Smooth muscle cell (in vitro differentiated cells): ENCODE measurements around the gene DUS4L. TPM values are rescaled to one million over a fixed set of nuclear protein-coding genes. Genes with fewer than 3 reads are reported as not detected.

Source experiments
- DNase-seq: peaks from one replicate; lab custom pipeline; 2025; ENCODE audit not compliant: unreplicated experiment; lab: John Stamatoyannopoulos, UW
- H2AFZ ChIP-seq: fragments of 200-600 bp; sonication (generic); 2 replicates; pipeline ENCODE4 v1.6.0; 2016; ENCODE audit warnings: antibody characterized with exemption, low read depth, mild to moderate bottlenecking
- H3F3A ChIP-seq: fragments of 200-600 bp; sonication (generic); 2 replicates; pipeline ENCODE4 v1.6.0; 2017; ENCODE audit warnings: antibody characterized with exemption, low read depth
- H3K27ac ChIP-seq: fragments of 200-600 bp; sonication (generic); 2 replicates; pipeline ENCODE4 v1.5.1; 2016; ENCODE audit warnings: low read depth, mild to moderate bottlenecking
- H3K27me3 ChIP-seq: fragments of 200-600 bp; sonication (generic); 2 replicates; pipeline ENCODE4 v1.6.1; 2016; ENCODE audit warnings: low read depth, mild to moderate bottlenecking
- H3K36me3 ChIP-seq: fragments of 200-600 bp; sonication (generic); 2 replicates; pipeline ENCODE4 v1.5.1; 2016; ENCODE audit warnings: low read depth
- H3K4me1 ChIP-seq: fragments of 200-600 bp; sonication (generic); 2 replicates; pipeline ENCODE4 v1.5.1; 2016; ENCODE audit warnings: low read depth
- H3K4me2 ChIP-seq: fragments of 200-600 bp; sonication (generic); 2 replicates; pipeline ENCODE4 v1.6.0; 2016; ENCODE audit warnings: mild to moderate bottlenecking
- H3K4me3 ChIP-seq: fragments of 200-600 bp; sonication (generic); 2 replicates; pipeline ENCODE4 v1.5.1; 2016; ENCODE audit warnings: mild to moderate bottlenecking
- H3K79me2 ChIP-seq: fragments of 200-600 bp; sonication (generic); 2 replicates; pipeline ENCODE4 v1.6.0; 2016; ENCODE audit warnings: low read depth, mild to moderate bottlenecking
- H3K9ac ChIP-seq: fragments of 200-600 bp; sonication (generic); 2 replicates; pipeline ENCODE4 v1.6.0; 2016; ENCODE audit warnings: low read depth
- H3K9me3 ChIP-seq: fragments of 200-600 bp; sonication (generic); replicated peaks from 2 replicates; pipeline ENCODE4 v1.5.1; 2016; ENCODE audit warnings: low read depth
- H4K20me1 ChIP-seq: fragments of 200-600 bp; sonication (generic); 2 replicates; pipeline ENCODE4 v1.6.0; 2016; ENCODE audit warnings: low read depth
- CTCF ChIP-seq: fragments of 200-600 bp; sonication (generic); IDR thresholded peaks from 2 replicates; pipeline ENCODE4 v1.5.1; 2017; ENCODE audit warnings: borderline replicate concordance, mild to moderate bottlenecking, antibody characterized with exemption; ENCODE audit not compliant: insufficient read depth, poor library complexity, severe bottlenecking
- WGBS: methylation state at CpG from one replicate; pipeline ENCODE4 v1.1.7; 2016; ENCODE audit warnings: low lambda C conversion rate; 5-methylcytosine and 5-hydroxymethylcytosine counted together
- polyA plus RNA-seq: library from polyadenylated mRNA; unstranded; fragments of >200 nt; fragmentation: Nextera tagmentation; extraction: Ambion mirVana; gene quantifications from 2 replicates; pipeline ENCODE4 v1.2.1, GENCODE V29; 2016
- total RNA-seq: library from RNA; depleted of rRNA; stranded (reverse); fragments of >200 nt; gene quantifications from 2 replicates; pipeline ENCODE4 v1.2.3, GENCODE V29; 2014

The DUS4L gene
- total and polyA plus RNA-seq, 2 experiments from 2014 or later: 5.1 to 14.0 TPM

GRCh38 chr7:107573537-107573936 lies 9.8 kb downstream of the DUS4L start:
- H3F3A ChIP-seq: no peaks in the 10 kb centered on the region
- H2AFZ ChIP-seq: no peak overlapping the region
- H3K9ac ChIP-seq: no peak overlapping the region
- no peaks in the 10 kb centered on the region for H3K9me3 ChIP-seq
- H3K4me2 ChIP-seq: no peak overlapping the region
- no peak overlapping the region for H3K27ac ChIP-seq
- TF ChIP-seq CTCF: no peak
- no peaks in the 10 kb centered on the region for H3K36me3 ChIP-seq
- H4K20me1 ChIP-seq: no peaks in the 10 kb centered on the region
- H3K27me3 ChIP-seq: no peaks in the 10 kb centered on the region
- no peaks in the 10 kb centered on the region for H3K79me2 ChIP-seq
- no peak overlapping the region for H3K4me3 ChIP-seq
- no peak for DNase-seq
- H3K4me1 ChIP-seq: no peaks in the 10 kb centered on the region
- 91% methylated on average over 4 of the region's 4 CpGs for WGBS

DNA sequence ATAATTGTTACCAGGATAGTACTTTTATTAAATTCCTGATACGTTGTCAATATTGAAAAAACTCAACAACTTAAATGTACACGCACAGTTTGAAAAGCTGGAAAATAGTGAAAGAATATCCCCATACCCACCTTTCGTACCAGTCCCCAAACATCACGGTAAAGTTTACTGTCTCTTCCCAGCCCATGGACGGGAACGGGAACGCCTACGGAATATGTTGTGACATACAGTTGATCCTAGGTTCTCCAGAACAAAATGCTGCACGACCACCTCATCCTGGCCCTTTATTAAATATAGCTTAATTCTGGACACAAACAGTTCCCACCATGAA lies 15.7 kb downstream of the DUS4L start:
- peak overlapping the region; percentile 85 for H3K4me3 ChIP-seq
- no peak for DNase-seq
- no peaks in the 10 kb centered on the region for H3K27me3 ChIP-seq
- H3K27ac ChIP-seq: peak overlapping the region; percentile 56
- H3K4me2 ChIP-seq: peak overlapping the region; percentile 95
- H2AFZ ChIP-seq: peak overlapping the region; percentile 99
- H3F3A ChIP-seq: no peaks in the 10 kb centered on the region
- peak overlapping the region; percentile 83 for H3K9ac ChIP-seq
- WGBS: 1% methylated on average over 9 of the region's 9 CpGs
- no peaks in the 10 kb centered on the region for H3K9me3 ChIP-seq
- peaks cover 11% of the 10 kb centered on the region for H3K4me1 ChIP-seq
- TF ChIP-seq CTCF: no peak
- no peaks in the 10 kb centered on the region for H3K36me3 ChIP-seq
- no peaks in the 10 kb centered on the region for H4K20me1 ChIP-seq
- H3K79me2 ChIP-seq: peaks cover 21% of the 10 kb centered on the region

- H3K27ac ChIP-seq: peak within 1 kb of the TSS; percentile 56
- no peaks in the 10 kb centered on the region for H4K20me1 ChIP-seq
- no peaks in the 10 kb centered on the region for H3K9me3 ChIP-seq
- peaks cover 21% of the 10 kb centered on the region for H3K79me2 ChIP-seq
- peak; percentile 74 for DNase-seq
- no peaks in the 10 kb centered on the region for H3K36me3 ChIP-seq
- peak within 1 kb of the TSS; percentile 83 for H3K9ac ChIP-seq
- peaks cover 11% of the 10 kb centered on the region for H3K4me1 ChIP-seq
- no peaks in the 10 kb centered on the region for H3F3A ChIP-seq
- under 1% methylated on average over 56 of the region's 89 CpGs for WGBS
- TF ChIP-seq CTCF: peak; percentile 9
- peak within 1 kb of the TSS; percentile 85 for H3K4me3 ChIP-seq
- H3K27me3 ChIP-seq: no peaks in the 10 kb centered on the region
- H3K4me2 ChIP-seq: peak within 1 kb of the TSS; percentile 95
- peak within 1 kb of the TSS; percentile 99 for H2AFZ ChIP-seq
Observed at GRCh38 chr7:107579885-107580715, 16.3 kb downstream of the DUS4L start, which contains the start of gene BCAP29. Gene BCAP29, plus strand, starts transcription at chr7:107580246. Its CDS starts 527 bp downstream, at chr7:107580773.
